ELR (cell line): ENCODE data around the gene FECH.

ENCODE experiments used
- DNase-seq: peaks from one replicate; pipeline ENCODE4 v3.0.0-alpha.2; 2015; ENCODE audit warnings: low read depth

FECH gene

DNA sequence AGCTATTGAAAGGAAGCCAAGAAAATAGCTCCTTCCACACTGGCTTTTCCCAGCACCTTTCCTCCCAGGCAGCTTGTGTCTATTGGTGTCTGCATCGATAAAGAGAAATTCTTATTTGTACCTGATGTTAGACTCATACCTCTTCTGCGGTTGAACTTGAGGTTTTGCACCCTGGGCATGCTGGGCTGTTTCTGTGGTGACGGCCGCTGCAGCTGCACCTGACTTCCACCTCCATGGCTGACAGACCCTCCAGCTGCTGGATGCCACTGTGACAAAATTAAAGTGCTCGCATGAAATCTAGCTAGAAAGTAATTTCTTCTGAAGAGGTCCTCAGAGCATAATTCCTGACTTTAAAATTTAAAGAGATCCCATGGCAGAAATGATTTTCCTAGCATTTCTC lies 6.6 kb downstream of the FECH start:
- no peak for DNase-seq

DNA sequence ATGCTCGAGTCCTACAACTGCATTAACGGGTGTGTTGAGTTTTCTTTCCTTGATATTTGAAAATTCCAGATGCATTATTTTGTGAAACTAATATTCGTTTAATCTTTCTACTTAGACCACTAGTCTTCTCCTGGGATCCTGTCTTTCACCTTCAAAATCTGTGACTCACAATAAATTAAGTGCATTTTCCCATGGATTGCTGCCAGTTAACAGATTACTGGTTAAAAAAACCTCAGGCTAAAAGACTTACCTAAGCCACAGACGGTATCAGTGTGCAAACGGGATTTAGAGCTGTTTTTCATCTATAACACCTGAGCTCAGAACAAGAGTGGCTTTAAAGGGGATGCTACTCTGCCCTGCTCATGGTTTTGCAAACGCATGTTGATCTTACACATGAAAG lies 10.2 kb downstream of the FECH start:
- DNase-seq: no peak

DNA sequence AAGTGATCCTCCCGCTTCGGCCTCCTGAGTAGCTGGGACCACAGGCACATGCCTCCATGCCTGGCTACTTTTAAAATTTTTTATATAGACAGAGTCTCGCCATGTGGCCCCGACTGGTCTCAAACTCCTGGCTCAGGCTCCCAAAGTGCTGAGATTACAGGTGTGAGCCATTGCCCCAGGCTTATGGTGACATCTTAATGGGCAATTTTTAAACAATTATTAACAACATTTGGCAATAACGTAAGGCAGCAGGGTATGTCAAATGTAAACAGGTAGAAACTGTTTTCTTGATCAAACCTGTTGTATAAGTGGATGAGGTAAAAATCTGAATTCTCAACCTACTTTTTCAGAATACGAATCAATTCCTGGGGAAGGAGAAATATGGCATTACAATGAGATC lies 11.0 kb downstream of the FECH start:
- no peak for DNase-seq

DNA sequence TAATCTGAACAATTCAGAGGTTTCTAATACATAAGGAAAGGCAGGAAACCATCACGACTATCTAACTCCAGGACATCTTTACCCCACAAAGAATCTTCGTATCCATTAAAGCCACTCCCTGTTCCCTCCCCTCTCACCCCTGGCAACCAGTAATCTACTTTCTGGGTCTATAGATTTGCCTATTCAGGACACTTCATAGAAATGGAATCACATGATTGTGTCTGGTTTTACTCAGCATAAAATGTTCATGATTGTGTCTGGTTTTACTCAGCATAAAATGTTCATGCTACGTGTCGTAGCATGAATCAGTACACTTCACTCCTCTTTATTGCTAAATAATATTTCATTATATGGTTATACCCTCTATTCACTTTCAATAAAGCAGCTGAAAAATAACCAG lies 11.6 kb downstream of the FECH start:
- DNase-seq: no peak

DNA sequence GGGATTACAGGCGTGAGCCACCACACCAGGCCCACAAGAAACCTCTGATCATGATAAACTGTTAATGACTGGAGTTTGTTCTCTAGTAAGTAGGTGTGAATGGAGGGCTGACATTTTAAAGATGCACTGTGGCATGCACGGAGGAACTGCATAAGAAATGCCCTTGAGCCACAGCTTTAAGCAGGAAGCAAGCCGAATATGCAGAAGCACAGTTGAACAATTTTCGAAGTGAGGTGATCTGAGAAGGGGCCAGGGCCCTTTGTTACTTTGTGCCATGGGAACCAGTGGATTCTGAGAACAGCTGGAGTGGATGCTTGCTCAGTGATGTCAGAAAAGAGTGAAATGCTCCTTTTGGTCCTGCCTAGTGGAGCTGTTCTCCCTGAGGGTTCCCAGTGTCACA lies 16.3 kb downstream of the FECH start:
- no peak for DNase-seq

DNA sequence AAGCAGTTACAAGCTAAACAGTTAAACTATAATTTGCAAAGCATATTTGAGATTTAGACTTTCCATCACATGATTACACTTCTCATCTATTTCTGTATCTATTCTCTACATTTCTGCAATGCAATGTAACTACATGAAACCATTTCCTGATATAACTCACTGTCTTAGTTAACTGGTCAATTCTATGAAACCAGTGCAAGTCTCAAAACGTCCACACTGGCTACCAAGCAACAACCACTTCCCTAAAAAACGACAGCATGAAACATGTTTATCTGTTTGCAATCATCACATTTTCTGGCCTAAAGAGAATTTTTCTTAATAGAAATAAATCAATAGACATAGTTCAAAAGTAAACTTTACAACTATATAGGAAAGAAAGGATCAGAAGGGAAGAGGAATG lies 17.4 kb downstream of the FECH start:
- DNase-seq: no peak

DNA sequence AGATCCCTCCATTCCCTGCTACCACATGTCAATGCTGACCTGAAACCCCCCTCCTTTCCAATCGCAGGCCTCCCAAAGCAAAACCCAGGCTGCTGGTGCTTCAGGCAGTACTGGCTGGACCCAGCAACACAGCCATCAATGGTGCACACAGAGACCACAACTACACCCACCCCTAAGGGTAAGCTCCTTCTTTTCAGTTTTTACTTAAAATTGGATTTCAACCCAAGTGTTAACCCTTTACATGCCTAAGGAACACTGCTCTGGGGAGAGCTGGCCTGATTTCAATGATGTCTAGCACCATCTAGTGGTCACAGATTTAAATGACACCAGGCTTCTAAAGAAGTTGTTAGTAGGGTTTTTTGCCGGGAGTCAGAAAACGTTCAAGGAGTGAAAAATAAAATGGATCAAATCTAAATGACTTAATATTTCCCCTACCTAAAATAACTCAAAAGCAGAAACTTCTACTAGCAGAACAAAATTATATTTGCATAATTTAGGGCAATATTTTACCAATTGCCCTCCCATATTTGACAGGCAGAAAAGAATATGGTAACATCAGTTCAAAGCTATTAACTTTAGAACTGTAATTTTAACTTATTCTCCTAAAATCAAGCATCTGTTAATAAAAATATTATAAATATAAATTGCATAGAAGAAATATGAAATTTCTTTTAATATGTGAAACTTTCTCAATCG lies 24.6 kb downstream of the FECH start:
- peak; percentile 68 for DNase-seq

DNA sequence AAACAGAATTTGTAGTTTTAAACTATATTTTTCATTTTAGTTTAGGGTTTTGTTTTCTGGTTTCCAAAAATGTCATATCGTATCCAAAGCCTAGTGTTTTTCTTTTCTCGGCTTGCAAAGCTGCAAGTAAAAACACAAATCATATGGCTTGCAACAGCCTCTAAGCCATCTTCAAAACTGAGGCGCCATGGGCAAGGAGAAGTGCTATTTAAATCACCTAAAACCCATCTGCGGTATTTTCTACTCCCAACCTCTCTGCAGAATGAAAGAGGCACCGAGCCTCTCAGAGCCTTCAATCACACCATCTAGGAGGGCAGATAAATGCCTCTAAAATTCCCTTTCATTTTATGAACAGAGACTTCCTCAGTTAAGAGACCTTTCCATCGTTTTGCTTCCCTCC lies 25.2 kb downstream of the FECH start:
- DNase-seq: no peak

DNA sequence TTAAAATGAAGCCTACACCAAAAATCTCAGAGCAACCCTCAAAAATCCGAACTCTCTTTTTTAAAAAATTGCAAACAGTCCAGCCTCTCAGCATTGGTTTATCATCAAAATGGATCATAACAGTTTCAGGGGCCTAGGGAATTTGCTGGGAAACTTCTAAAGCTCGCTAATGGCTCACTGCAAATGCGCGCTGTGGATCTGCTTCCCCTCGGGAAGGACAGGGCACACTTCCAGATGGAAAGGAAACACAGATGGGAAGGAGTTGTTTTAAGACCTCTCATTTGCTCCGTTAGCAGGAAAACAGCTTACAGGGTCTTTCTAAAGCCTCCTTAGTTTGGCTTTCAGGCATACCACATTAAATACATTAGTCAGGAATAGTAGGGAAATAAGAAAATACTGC lies 27.2 kb downstream of the FECH start:
- DNase-seq: no peak

DNA sequence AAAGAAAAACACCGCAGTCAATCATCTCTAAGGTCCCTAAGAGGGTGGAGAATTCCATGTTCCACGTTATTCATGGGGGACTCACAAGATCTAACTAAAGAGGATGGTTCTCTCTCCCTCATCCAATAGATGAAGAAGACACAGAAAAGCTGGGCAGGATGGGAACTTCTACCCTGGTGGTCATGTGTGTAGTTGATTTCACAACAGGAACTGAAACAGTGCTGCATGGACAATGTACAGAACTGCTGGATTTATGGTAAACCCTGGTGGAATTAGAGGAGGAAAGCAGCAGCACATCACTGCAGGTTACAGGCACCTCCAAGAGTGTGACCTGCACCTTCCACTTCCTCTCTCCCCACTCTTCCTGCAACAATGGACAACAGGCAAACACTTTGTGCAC lies 31.4 kb downstream of the FECH start:
- no peak for DNase-seq

DNA sequence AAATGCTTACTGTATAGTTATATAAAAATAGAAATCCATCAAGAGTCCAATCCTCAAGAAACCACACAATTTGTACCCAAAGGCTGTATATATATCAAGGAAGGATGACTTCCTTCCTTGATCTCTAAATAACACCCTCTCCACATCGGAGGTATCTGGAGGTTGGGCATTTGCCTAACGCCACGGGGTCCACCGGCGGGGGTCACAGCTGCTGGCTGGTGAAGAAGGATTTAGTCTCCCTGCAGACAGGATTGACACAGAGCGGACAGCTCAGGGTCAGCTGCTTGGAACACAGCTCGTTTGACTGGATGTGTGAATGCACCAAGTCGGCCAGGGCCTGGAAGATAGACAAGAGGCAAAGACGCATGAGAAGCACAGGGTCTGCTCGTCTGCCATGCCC lies 36.0 kb downstream of the FECH start:
- DNase-seq: no peak

DNA sequence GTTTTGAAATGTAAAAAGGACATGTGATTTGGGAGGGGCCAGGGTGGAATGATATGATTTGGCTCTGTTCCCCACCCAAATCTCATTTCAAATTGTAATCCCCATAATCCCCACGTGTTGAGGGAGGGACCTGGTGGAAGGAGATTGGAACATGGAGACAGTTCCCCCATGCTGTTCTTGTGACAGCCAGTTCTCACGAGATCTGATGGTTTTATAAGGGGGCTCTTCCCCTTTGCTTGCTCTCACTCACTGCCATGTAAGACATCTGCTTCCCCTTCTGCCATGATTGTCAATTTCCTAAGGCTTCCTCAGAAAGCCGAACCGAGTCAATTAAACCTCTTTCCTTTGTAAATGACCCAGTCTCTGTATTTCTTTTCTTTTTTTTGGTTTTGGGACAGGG lies 39.2 kb downstream of the FECH start:
- no peak for DNase-seq

DNA sequence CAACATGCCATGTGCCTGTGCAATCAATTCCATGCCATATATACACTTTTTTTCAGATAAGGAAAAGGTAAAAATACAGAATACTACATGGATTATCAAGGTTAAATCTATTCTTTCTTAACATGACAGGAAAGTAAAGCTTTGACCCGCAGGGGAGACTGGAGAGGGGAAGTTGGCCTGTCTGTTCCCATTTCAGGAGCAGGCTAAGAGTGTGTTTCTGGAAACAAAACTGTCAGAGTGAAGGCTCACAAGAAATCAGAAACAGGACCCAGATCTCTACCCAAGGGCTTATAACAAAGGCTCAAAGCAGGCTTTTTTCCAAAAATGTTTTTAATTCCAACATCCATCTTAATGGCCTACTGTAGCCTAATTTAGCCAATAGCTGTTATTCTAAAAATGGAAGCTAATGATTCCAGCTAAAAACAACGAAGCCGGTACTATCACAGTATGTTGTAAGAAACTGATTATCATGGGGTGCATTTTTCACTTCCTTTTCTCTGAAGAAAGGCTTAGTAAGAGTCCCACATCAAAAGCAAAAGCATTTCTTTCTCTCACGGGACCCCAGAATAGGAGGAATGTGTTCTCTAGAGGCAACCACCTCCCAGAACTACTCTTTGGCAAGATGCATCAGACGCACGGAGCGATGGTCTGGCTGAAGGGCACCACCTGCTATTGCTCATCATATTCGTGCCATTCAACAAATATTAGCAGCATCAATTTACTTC lies 41.4 kb downstream of the FECH start:
- DNase-seq: no peak

DNA sequence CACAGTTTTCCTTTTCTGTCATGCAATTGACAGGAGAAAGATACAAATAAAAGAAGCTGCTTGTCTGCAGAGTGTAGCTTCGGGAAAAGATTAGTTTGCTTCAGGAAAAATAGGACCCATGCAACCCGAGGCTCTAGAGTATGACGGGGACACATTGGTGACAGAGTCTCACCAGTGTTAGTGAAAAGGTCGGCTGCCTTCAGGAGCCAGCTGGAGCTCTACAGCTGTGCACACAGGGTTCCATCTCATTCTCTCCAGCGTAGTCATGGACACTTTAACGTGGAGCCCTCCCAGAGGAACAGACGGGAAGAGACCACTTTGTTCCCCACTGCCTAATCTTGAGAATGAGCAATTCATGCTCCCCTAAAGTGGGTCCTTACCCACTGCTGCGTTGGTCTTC lies 42.9 kb downstream of the FECH start:
- no peak for DNase-seq

DNA sequence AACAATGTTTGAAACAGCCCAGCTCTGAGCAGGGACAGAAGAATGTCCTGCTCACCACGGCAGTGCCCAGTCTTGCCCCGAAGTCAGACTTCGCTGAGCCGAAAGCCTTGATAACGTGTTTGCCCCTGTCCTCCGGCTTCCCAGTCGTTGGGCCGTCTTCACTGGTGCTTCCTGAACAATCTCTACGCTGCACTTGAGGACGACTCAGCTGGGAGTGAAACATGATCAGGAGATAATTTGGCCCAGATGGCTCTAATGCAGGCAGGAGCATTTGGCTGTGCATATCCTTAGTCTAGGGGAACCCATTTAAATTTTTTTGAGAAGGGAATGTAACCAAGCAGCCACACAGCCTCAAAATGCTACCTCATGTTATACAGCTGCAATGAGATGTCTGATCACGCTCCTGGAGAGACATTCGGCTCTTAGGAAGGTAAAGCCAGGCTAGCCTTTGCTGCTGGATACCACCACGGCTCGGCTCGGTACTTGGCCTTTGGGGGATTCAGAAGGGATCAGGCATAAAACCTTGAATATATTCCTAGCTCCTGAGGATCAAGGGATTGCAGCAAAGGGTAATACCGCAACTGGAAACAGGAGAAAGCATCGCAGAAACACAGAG lies 43.6 kb downstream of the FECH start:
- peak; percentile 5 for DNase-seq

DNA sequence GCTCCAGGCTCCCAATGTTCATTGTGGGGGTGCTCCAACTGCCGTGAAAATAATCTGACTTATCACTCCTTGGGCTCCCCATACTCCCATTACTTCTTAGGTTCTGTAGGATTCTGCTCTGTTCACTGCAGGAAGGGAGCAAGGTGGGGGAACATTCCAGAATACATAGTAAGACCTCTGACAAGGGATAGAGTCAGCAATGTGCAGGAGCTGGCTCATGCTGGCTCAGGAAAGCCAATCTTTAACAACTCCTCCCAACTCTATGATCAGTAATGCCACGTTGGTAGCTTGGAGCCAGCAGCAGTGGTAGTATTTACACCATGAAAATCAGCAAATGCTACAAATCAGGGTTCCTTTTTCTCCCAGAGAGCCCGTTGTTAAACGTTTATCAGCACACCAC lies 44.4 kb downstream of the FECH start:
- DNase-seq: peak; percentile 81

DNA sequence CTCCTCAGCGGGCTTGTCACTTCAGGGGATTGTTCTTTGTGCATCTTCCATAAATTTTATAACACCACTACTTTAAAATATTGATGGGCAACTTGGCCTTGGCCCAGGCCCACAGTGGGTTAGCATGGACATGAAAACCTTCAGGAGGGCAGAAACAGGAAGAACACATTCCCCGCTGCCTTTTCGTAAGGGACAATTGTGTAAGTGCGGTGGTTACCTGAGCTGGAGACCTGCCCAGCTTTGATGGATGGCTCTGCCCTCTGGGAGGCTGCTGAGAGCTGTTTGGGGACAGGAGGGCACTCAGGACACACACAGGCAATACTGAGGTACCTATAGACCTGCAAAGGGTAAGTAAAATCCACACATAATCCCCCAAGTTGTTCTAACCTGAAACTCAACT lies 46.8 kb downstream of the FECH start:
- no peak for DNase-seq

DNA sequence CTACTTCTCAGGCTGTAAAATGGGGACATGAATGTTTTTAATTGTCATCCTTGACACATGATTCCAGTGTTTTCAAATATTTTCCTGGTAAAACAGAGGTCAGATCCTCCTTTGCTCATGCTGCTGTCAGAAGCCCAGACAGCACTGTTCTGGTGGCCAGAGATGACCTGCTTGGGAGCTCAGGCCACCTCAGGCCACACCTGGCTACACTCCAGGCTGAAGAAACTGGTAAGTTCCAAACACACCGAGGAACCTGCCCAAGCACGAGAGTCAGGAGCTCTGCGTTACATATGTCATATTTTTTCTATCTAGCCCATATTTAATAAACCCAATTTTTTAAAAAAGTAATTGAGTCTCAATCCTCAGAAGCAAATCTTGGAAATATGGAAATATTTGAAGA lies 47.9 kb downstream of the FECH start:
- DNase-seq: no peak

DNA sequence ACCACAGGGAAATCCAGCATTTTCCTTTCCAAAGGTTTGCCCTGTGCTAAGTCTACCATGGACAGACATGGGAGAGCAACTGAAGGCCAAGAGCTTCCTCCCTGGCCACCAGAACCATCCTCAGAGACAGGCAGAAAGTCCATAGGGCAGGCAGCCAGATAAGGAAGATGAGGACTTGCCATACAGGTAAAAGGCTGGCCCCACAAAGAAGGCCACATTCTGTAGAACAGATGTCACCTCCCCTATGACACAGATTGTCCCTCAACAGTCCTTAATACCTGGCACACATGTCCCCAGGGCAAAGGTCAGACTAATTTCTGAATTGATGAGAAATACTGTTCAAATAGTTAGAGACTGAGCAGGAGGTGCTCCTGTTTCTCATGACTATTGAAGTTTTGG lies 52.0 kb downstream of the FECH start:
- no peak for DNase-seq

DNA sequence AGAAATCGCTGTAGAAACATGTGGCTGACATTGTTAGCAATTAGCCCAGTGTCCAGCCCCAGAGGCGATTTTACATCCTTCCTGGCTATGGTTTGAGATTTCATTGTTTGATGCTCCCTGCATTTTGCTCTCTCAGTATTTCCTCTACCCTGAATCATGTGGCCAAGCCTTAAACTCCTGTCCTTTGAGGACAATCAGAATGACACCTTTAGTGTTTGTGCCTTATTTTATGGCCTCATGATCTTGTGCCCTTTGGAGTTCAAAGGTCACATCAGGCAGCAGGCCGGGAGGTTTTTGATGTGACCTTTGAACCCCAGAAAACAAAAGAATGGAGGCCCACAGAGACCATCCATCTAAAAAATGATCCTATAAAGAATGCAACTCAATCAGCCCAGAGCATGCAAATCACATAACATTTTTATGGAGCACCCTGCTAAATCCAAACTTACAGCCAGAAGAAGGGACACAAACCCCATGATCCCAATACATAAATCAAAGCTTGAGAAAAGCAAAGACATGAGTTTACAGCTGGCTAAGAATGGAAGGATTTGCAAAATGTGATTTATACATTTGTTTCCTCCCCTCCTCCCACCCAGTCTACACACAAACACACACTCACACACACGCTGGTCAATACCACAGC lies 52.5 kb downstream of the FECH start:
- DNase-seq: no peak

DNA sequence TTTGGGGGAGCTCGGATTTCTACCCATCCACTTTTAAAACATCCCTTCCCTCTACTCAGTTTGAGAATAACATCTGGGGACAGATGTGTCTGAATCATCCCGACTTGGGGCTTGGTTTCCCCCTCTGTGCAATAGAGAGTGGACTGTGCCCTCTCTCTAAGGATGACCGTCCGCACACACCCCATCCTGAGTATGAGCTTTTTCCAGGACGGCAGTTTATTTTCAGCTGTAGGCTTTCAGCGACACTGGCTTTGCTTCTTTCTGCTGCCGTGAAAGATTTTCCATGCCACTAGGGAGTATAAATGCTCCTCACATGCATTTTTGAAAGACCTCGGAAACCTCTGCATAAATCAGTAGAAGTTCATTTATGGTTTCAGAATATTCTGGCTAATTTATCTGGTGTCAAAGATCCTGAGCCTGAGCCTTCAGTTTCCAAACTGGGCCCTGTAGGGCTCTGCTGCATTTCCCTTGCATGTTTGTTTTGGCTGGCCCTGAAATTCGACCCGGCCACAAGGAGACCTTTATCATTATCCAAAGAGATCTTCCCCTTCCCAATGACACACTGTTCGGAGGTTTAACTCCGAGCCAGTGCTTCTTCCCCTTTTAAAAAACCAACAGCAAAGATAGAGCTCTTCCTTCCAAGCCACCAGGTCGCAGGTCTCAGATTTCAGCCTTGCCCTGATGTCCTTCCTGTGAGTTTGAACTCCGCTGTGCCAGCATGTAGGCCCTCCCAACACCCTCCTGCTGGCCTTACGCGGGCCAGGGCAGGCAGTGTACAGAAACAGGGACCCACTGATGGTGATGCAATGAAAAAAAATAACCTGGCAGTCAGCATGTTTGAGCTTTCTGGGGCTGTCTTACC lies 53.3 kb downstream of the FECH start:
- no peak for DNase-seq

DNA sequence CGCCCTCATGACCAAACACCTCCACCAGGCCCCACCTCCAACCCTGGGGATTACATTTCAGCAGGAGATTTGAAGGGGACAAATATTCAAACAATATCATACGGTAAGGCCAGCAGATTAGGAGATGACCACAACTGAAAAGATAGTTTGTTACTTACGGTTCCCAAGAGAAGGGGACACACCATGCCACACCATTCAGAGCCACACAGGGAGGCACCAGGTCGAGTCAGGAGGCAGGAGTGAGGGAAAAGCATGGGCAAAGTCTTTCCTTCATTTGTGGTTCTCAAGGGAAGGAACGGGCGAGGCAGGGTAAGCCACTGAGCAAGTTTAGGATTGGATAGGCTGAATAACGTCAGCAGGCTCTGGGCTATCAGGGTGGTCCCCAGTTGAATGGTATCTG lies 57.4 kb downstream of the FECH start:
- no peak for DNase-seq
